ENCODE results near the gene ZNF552.
"Not testable (repeated sequence)": the region's sequence is repeated elsewhere in the genome, so short reads cannot be mapped to it uniquely, and the experiment has no call there.

- not testable (repeated sequence) for TF ChIP-seq CTCF (conservative IDR thresholded peaks at IDR 0.05; ENCODE audit: low read depth, low read length); EZH2phosphoT487 (IDR thresholded peaks at IDR 0.05; ENCODE audit: borderline replicate concordance, low read length); EZH2 (IDR thresholded peaks at IDR 0.05; ENCODE audit: low read length, unreplicated experiment)
Measured at GRCh38 chr19:57851812-57852603, 37.3 kb upstream of the ZNF552 start.

Data from PC-3 (cell line).